NB4 (cell line): Measurements from ENCODE around the gene PLEK2.

ENCODE experiments used
- CTCF ChIP-seq: IDR thresholded peaks from one replicate; pipeline ENCODE4 v1.5.1; 2012; ENCODE audit warnings: low read depth, low read length
- POLR2A ChIP-seq: IDR thresholded peaks from 2 replicates; pipeline ENCODE4 v1.6.1; 2011; ENCODE audit warnings: mild to moderate bottlenecking; ENCODE audit not compliant: insufficient read length; ENCODE audit errors: extremely low read depth

- no peak for TF ChIP-seq CTCF
- TF ChIP-seq POLR2A: no peak
Measured at GRCh38 chr14:67395086-67395875, 16.7 kb downstream of the PLEK2 start.
